ENCODE results near the gene TMEM51. TPM values are rescaled to one million over a fixed set of nuclear protein-coding genes. Genes with fewer than 3 reads are reported as not detected.

TMEM51 gene
- total and polyA plus RNA-seq, 9 of the 15 experiments (the other 6 are each of a cell fraction or from before 2014, with no cell fraction given): 0.06 to 1.4 (median 0.58) TPM

DNA sequence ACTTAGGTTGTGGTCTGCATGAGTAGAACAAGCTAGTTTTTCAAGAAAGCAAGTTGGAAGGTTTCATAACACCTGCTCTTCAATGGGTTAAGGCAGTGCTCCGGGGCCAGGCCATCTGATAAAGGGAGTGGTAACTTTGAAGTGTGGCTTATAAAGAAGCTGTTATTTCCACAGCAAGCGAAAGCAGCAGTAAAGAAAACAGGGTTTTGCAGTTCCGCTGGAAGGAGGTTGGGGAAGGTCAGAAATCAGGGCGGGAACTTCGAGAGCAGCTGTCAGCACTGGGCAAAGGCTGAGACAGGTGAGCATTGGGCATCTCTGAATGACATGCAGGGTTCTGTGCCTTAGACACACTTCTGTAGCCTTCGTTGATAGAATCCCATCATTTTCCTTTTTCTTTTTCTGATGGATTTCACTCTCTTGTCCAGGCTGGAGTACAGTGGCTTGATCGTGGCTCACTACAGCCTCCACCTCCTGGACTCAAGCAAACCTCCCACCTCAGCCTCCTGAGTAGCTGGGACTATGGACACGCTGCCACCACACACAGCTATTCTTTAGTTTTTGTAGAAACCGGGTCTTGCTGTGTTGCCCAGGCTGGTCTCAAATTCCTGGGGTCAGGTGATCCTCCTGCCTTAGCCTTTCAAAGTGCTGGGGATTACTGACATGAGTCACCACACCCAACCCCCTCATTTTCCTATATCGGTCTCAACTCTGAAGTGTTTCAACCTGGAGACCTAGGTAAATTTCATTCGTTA, 20.5 kb downstream of the TMEM51 start:
- H3K9ac ChIP-seq (ENCODE audit: insufficient read depth in 1 of 2, low read depth in 2 of 2, low read length in 2 of 2): no peak overlapping the region
- H3K9me1 ChIP-seq (ENCODE audit: control insufficient read depth, insufficient read depth, low read length): no peaks in the 10 kb centered on the region
- peaks cover 11% of the 10 kb centered on the region; the same call in 1 of the 2 replicates for H4K20me1 ChIP-seq (replicated peaks; ENCODE audit: control insufficient read depth, insufficient read depth, low read length)
- no peak overlapping the region for H3K27ac ChIP-seq (ENCODE audit: extremely low read depth, low read depth, low read length)
- intact Hi-C loops (cut with micrococcal nuclease): no loop called here
- CTCF ChIA-PET (ENCODE audit: low intra/inter-chr PET ratio): no interaction called here
- no peak for DNase-seq (ENCODE audit: extremely low read depth in 1 of 4, low spot score in 3 of 4)
- H3K79me2 ChIP-seq (ENCODE audit: control insufficient read depth, insufficient read depth, low read length): no peaks in the 10 kb centered on the region
- in situ Hi-C loops (cut with MboI): no loop called here
- ATAC-seq: no peak
- no peak for FAIRE-seq
- H3K36me3 ChIP-seq (ENCODE audit: control insufficient read depth, insufficient read depth, low read length): no peaks in the 10 kb centered on the region
- WGBS (ENCODE audit: insufficient coverage, low coverage, missing lambda C conversion rate): 2% methylated on average over 11 of the region's 11 CpGs
- no peaks in the 10 kb centered on the region for H3K9me3 ChIP-seq (replicated peaks; ENCODE audit: control insufficient read depth, insufficient read depth, low read depth, low read length)
- H3K4me1 ChIP-seq (replicated peaks in 1 of 2; ENCODE audit: control insufficient read depth in 2 of 2, insufficient read depth in 2 of 2, low read length in 2 of 2): peaks cover 9 to 12% of the 10 kb centered on the region in 2 experiments; a peak in 4 of 5 replicates
- POLR2A ChIA-PET: no interaction called here
- H2AFZ ChIP-seq (ENCODE audit: low read depth, low read length): no peak overlapping the region
- no peak overlapping the region for H3K4me3 ChIP-seq
- no TSS peak for BruUV-seq (replicated peaks)
- H3K4me2 ChIP-seq (ENCODE audit: insufficient read depth, low read length): no peak overlapping the region
- peaks cover 19 to 37% of the 10 kb centered on the region in 2 experiments; a peak in 4 of 5 replicates for H3K27me3 ChIP-seq (ENCODE audit: control insufficient read depth in 2 of 2, insufficient read depth in 2 of 2, low read length in 2 of 2)
- TF ChIP-seq FOXM1 (IDR thresholded peaks at IDR 0.05; ENCODE audit: low read depth): no peak
- no peak for TF ChIP-seq FOXM1 (CRISPR knock-in tag; IDR thresholded peaks at IDR 0.05; ENCODE audit: low read depth)
- no peak for TF ChIP-seq RB1 (IDR thresholded peaks at IDR 0.05; ENCODE audit: low read depth)
- TF ChIP-seq, protein P1, sequence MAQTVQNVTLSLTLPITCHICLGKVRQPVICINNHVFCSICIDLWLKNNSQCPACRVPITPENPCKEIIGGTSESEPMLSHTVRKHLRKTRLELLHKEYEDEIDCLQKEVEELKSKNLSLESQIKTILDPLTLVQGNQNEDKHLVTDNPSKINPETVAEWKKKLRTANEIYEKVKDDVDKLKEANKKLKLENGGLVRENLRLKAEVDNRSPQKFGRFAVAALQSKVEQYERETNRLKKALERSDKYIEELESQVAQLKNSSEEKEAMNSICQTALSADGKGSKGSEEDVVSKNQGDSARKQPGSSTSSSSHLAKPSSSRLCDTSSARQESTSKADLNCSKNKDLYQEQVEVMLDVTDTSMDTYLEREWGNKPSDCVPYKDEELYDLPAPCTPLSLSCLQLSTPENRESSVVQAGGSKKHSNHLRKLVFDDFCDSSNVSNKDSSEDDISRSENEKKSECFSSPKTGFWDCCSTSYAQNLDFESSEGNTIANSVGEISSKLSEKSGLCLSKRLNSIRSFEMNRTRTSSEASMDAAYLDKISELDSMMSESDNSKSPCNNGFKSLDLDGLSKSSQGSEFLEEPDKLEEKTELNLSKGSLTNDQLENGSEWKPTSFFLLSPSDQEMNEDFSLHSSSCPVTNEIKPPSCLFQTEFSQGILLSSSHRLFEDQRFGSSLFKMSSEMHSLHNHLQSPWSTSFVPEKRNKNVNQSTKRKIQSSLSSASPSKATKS (CRISPR knock-in tag; IDR thresholded peaks at IDR 0.05): no peak
- TF ChIP-seq, protein P2, sequence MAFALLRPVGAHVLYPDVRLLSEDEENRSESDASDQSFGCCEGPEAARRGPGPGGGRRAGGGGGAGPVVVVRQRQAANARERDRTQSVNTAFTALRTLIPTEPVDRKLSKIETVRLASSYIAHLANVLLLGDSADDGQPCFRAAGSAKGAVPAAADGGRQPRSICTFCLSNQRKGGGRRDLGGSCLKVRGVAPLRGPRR (CRISPR knock-in tag; IDR thresholded peaks at IDR 0.05): no peak
- 0 out of 2 replicates have a peak, but pooled peaks have one; percentile 35 for TF ChIP-seq JUN (IDR thresholded peaks at IDR 0.05; ENCODE audit: borderline replicate concordance, low read depth, low read length)
- TF ChIP-seq JUN (CRISPR knock-in tag; IDR thresholded peaks at IDR 0.05; ENCODE audit: borderline replicate concordance): no peak
- TF ChIP-seq TBP (optimal IDR thresholded peaks at IDR 0.05; ENCODE audit: low read depth, low read length): no peak
- TF ChIP-seq PHF20 (IDR thresholded peaks at IDR 0.05; ENCODE audit: partially characterized antibody): no peak
- no peak for TF ChIP-seq ZNF695 (CRISPR knock-in tag; IDR thresholded peaks at IDR 0.05)
- no peak for TF ChIP-seq SIN3B (IDR thresholded peaks at IDR 0.05; ENCODE audit: low read depth)
- no peak for TF ChIP-seq SREBF1 (IDR thresholded peaks at IDR 0.05; ENCODE audit: borderline replicate concordance, low read depth, low read length)
- no peak for TF ChIP-seq SNRNP70 (optimal IDR thresholded peaks at IDR 0.05; ENCODE audit: low read depth, low read length)
- no peak for TF ChIP-seq MTA2 (IDR thresholded peaks at IDR 0.05; ENCODE audit: low read depth)
- TF ChIP-seq FOSL1 (tag; conservative IDR thresholded peaks at IDR 0.05): peak; percentile 72
- TF ChIP-seq, protein P3, sequence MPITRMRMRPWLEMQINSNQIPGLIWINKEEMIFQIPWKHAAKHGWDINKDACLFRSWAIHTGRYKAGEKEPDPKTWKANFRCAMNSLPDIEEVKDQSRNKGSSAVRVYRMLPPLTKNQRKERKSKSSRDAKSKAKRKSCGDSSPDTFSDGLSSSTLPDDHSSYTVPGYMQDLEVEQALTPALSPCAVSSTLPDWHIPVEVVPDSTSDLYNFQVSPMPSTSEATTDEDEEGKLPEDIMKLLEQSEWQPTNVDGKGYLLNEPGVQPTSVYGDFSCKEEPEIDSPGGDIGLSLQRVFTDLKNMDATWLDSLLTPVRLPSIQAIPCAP (CRISPR knock-in tag; IDR thresholded peaks at IDR 0.05; ENCODE audit: borderline replicate concordance): no peak
- TF ChIP-seq, protein P4, sequence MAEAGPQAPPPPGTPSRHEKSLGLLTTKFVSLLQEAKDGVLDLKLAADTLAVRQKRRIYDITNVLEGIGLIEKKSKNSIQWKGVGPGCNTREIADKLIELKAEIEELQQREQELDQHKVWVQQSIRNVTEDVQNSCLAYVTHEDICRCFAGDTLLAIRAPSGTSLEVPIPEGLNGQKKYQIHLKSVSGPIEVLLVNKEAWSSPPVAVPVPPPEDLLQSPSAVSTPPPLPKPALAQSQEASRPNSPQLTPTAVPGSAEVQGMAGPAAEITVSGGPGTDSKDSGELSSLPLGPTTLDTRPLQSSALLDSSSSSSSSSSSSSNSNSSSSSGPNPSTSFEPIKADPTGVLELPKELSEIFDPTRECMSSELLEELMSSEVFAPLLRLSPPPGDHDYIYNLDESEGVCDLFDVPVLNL (CRISPR knock-in tag; IDR thresholded peaks at IDR 0.05; ENCODE audit: low read depth): no peak
